DOHH2 (cell line): ENCODE results near the gene ZNF670.

ENCODE experiments used
- H3F3A ChIP-seq: fragments of 200-600 bp; sonication (generic), shearing (Covaris generic); 2 replicates; pipeline ENCODE4 v1.6.0; 2016; ENCODE audit warnings: antibody characterized with exemption, mild to moderate bottlenecking; ENCODE audit not compliant: control insufficient read depth, insufficient read depth
- H3K27ac ChIP-seq: fragments of 200-600 bp; sonication (generic); 2 replicates; pipeline ENCODE4 v1.5.1; 2014; ENCODE audit warnings: low read depth, mild to moderate bottlenecking, low read length, moderate library complexity
- H3K27me3 ChIP-seq: fragments of 200-600 bp; sonication (generic); 2 replicates; pipeline ENCODE4 v1.6.1; 2014; ENCODE audit warnings: mild to moderate bottlenecking, low read length, mixed read lengths; ENCODE audit not compliant: control insufficient read depth
- H3K36me3 ChIP-seq: fragments of 200-600 bp; sonication (generic); 2 replicates; pipeline ENCODE4 v1.6.1; 2014; ENCODE audit warnings: mild to moderate bottlenecking, low read length, moderate library complexity, mixed read lengths; ENCODE audit not compliant: control insufficient read depth
- H3K4me1 ChIP-seq: fragments of 200-600 bp; sonication (generic); 2 replicates; pipeline ENCODE4 v1.6.1; 2014; ENCODE audit warnings: mild to moderate bottlenecking, low read length, mixed read lengths; ENCODE audit not compliant: control insufficient read depth
- H3K4me2 ChIP-seq: fragments of 200-600 bp; sonication (generic); 2 replicates; pipeline ENCODE4 v1.6.0; 2014; ENCODE audit warnings: mild to moderate bottlenecking, low read length, moderate library complexity
- H3K4me3 ChIP-seq: fragments of 200-600 bp; sonication (generic); 2 replicates; pipeline ENCODE4 v1.5.1; 2014; ENCODE audit warnings: mild to moderate bottlenecking, low read length, mixed read lengths
- H3K79me2 ChIP-seq: fragments of 200-600 bp; sonication (generic); 2 replicates; pipeline ENCODE4 v1.6.1; 2014; ENCODE audit warnings: mild to moderate bottlenecking, low read length, mixed read lengths; ENCODE audit not compliant: control insufficient read depth
- H3K9me2 ChIP-seq: fragments of 200-600 bp; sonication (generic); replicated peaks from 2 replicates; pipeline ENCODE4 v1.6.1; 2014; ENCODE audit warnings: mild to moderate bottlenecking, low read length, mixed read lengths; ENCODE audit not compliant: control insufficient read depth
- H3K9me3 ChIP-seq: fragments of 200-600 bp; sonication (generic); 2 replicates; pipeline ENCODE4 v1.6.1; 2014; ENCODE audit warnings: antibody characterized with exemption, low read length, mixed read lengths; ENCODE audit not compliant: control insufficient read depth, insufficient read depth
- H4K20me1 ChIP-seq: fragments of 200-600 bp; sonication (generic); 2 replicates; pipeline ENCODE4 v1.6.0; 2014; ENCODE audit warnings: low read depth, mild to moderate bottlenecking, antibody characterized with exemption, low read length, moderate library complexity; ENCODE audit not compliant: control insufficient read depth, insufficient read depth
- EZH2phosphoT487 ChIP-seq: fragments of 200-600 bp; sonication (generic); IDR thresholded peaks from 2 replicates; pipeline ENCODE4 v1.6.1; 2017; ENCODE audit warnings: borderline replicate concordance, mild to moderate bottlenecking, antibody characterized with exemption, low read length, moderate library complexity, mixed read lengths
- TF ChIP-seq, protein P1 (sequence below): fragments of 200-600 bp; sonication (generic); IDR thresholded peaks from one replicate; pipeline ENCODE4 v1.5.1; 2014; ENCODE audit warnings: antibody characterized with exemption, mild to moderate bottlenecking, low read depth, low read length; ENCODE audit not compliant: poor library complexity, severe bottlenecking

The ZNF670 gene

GRCh38 chr1:247103859-247104591 lies 25.4 kb upstream of the ZNF670 start, which contains the start of gene ZNF669:
Gene ZNF669, minus strand, starts transcription at chr1:247104356. Its CDS starts 157 bp downstream, at chr1:247104199.
- H3K4me1 ChIP-seq: peaks cover 14% of the 10 kb centered on the region
- TF ChIP-seq EZH2phosphoT487: no peak
- TF ChIP-seq, protein P1, sequence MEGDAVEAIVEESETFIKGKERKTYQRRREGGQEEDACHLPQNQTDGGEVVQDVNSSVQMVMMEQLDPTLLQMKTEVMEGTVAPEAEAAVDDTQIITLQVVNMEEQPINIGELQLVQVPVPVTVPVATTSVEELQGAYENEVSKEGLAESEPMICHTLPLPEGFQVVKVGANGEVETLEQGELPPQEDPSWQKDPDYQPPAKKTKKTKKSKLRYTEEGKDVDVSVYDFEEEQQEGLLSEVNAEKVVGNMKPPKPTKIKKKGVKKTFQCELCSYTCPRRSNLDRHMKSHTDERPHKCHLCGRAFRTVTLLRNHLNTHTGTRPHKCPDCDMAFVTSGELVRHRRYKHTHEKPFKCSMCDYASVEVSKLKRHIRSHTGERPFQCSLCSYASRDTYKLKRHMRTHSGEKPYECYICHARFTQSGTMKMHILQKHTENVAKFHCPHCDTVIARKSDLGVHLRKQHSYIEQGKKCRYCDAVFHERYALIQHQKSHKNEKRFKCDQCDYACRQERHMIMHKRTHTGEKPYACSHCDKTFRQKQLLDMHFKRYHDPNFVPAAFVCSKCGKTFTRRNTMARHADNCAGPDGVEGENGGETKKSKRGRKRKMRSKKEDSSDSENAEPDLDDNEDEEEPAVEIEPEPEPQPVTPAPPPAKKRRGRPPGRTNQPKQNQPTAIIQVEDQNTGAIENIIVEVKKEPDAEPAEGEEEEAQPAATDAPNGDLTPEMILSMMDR: no peak

GRCh38 chr1:247102381-247102780 lies 23.8 kb upstream of the ZNF670 start:
- Histone ChIP-seq H3K27me3 (no peaks in the 10 kb centered on the region), H3K79me2 (peaks cover 52% of the 10 kb centered on the region), H4K20me1 (no peaks in the 10 kb centered on the region), H3K36me3 (peaks cover 57% of the 10 kb centered on the region), H3K27ac (no peak overlapping the region), H3K9me3 (peaks cover 18% of the 10 kb centered on the region), H3K4me3 (0 out of 2 replicates have a peak overlapping the region, but pooled peaks have one; percentile 0), H3K9me2 (no peaks in the 10 kb centered on the region), H3K4me2 (0 out of 2 replicates have a peak overlapping the region, but pooled peaks have one; percentile 6), H3F3A (no peaks in the 10 kb centered on the region), H3K4me1 (peaks cover 14% of the 10 kb centered on the region)
- TF ChIP-seq, protein P1: no peak
- TF ChIP-seq EZH2phosphoT487: no peak

More at GRCh38 chr1:247103859-247104591, 25.4 kb upstream of the ZNF670 start, which contains the start of gene ZNF669:
- Histone ChIP-seq H3K4me2 (peak within 1 kb of the TSS; percentile 68), H3K36me3 (peaks cover 44% of the 10 kb centered on the region), H3K27me3 (no peaks in the 10 kb centered on the region), H4K20me1 (no peaks in the 10 kb centered on the region), H3F3A (no peaks in the 10 kb centered on the region), H3K4me3 (peak within 1 kb of the TSS; percentile 96), H3K27ac (peak within 1 kb of the TSS; percentile 65), H3K9me2 (no peaks in the 10 kb centered on the region), H3K79me2 (peaks cover 42% of the 10 kb centered on the region), H3K9me3 (peaks cover 18% of the 10 kb centered on the region)

GRCh38 chr1:247100676-247101279 lies 22.2 kb upstream of the ZNF670 start:
- Histone ChIP-seq H3K4me1 (peaks cover 14% of the 10 kb centered on the region), H3K36me3 (peaks cover 63% of the 10 kb centered on the region), H3K9me3 (peaks cover 18% of the 10 kb centered on the region), H3F3A (no peaks in the 10 kb centered on the region), H3K9me2 (no peaks in the 10 kb centered on the region), H3K4me2 (no peak overlapping the region), H3K79me2 (peaks cover 56% of the 10 kb centered on the region), H4K20me1 (no peaks in the 10 kb centered on the region), H3K27me3 (no peaks in the 10 kb centered on the region), H3K4me3 (no peak overlapping the region), H3K27ac (no peak overlapping the region)
- no peak for TF ChIP-seq EZH2phosphoT487
- TF ChIP-seq, protein P1: no peak
